ENCODE results near the gene PABPN1L. TPM values are rescaled to one million over a fixed set of nuclear protein-coding genes. Genes with fewer than 3 reads are reported as not detected.

PABPN1L gene
- polyA plus RNA-seq, 3 donors = 0.07 to 0.09 TPM; not detected in 1

- 90 to 96% (median 95%) methylated on average over 19 of the region's 19 CpGs for WGBS, 3 donors
Observed at GRCh38 chr16:88861359-88861758, 5.1 kb downstream of the PABPN1L start.

DNA sequence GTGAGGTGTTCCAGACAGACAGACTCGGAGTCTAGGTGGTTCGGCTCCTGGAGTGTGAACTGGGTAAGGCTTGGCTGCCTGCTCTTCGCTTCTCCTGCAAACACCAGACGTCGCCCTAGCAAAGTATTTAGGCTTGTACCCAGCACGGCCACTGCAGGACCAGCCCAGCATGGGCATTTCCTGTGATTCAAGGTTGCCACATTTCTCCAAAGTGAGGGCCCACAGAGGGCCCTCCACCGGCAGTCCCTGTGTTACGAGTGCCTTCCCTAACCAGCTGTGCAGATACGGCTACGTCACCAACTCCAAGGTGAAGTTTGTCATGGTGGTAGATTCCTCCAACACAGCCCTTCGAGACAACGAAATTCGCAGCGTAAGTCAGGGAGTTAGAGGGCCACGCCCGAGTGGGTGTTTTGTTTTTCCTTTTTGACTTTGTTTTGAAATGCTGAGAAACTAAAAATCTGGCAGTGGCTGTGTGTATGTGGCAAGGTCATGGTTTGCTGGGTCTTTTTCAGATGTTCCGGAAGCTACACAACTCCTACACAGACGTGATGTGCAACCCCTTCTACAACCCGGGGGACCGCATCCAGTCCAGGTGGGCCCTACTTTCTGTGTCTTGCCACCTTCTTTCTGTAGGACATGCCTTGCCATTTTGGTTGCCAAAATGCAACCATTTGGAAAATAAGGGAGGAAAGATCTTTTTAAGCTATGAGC is 6.9 kb downstream of the PABPN1L start:
- 81 to 92% (median 84%) methylated on average over 20 of the region's 20 CpGs for WGBS, 3 donors
- H3K27ac ChIP-seq (ENCODE audit: low read depth, low read length) = no peak overlapping the region

More at GRCh38 chr16:88861359-88861758, 5.1 kb downstream of the PABPN1L start:
- H3K27ac ChIP-seq (ENCODE audit: low read depth, low read length) = no peak overlapping the region

- 13 to 15% (median 14%) methylated on average over 12 of the region's 12 CpGs for WGBS, 3 donors
- no peak overlapping the region for H3K27ac ChIP-seq (ENCODE audit: low read depth, low read length)
Observed at GRCh38 chr16:88857728-88858339, 8.6 kb downstream of the PABPN1L start.

- WGBS, 3 donors = 0 to 1% (median 1%) methylated on average over 70 to 87 of the region's 87 CpGs
- no peak within 1 kb of the TSS for H3K27ac ChIP-seq (ENCODE audit: low read depth, low read length)
Observed at GRCh38 chr16:88856828-88857727, 9.4 kb downstream of the PABPN1L start, which contains the start of the genes GALNS and TRAPPC2L. Gene GALNS (minus strand): TSS chr16:88856947. CDS start chr16:88856877, 70 bp downstream. Gene TRAPPC2L (plus strand): TSS chr16:88857127. CDS start chr16:88857151, 24 bp downstream.

DNA sequence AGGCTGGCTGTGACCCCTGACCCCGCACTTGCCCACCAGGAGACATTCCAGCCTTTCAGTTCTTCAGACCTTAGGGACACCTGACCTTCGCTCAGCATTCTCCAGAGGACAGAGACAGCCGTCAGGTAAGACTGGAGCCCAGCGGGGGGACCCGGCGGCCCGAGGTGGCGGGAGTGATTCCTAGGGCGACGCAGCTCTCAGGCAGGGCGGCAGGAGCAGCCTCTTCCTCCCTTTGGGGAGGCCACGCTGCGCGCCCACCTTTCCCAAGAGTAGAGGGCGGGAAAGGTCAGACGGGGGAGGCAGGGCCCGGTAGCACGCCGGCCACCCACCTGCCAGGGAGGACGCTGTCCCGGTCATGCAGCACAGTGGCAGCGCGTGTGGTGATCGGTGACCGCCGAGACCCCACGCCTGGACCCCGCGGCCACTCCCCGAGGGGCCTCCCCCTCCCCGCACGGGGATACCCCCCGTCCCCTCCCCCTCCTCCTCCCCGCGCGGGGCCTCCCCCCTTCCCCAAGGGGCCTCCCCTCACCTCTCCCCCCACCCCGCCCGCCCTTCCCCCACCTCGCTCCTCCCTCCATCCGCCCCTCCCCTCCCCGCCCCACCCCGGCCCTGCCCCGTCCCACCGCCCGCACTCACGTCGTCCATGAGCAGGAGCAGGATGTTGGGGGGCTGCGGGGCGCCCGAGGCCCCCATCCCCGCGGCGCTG is 10.2 kb downstream of the PABPN1L start:
- 16 to 27% (median 19%) methylated on average over 18 to 50 of the region's 53 CpGs for WGBS, 3 donors
- no peak overlapping the region for H3K27ac ChIP-seq (ENCODE audit: low read depth, low read length)

DNA sequence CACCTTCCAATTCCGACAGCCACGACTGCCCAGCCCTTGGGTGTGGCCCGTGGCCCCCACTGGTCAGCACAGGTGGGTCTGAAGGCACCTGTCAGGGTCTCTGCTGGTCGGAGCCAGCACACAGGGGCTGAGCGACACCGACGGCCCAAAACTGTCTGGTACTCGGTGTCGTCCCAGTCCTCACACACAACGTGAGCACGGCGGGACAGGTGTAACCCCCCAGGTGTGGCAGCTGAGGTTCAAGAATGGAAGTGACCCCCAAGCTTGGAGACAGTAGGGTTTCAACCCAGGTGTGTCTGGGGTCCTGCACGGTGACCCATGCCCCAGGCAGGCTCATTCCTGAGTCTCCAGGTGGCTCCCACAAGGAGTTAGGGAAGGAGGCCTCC is 10.7 kb downstream of the PABPN1L start:
- WGBS, 3 donors = 81 to 88% (median 84%) methylated on average over 13 of the region's 13 CpGs
- no peak overlapping the region for H3K27ac ChIP-seq (ENCODE audit: low read depth, low read length)

DNA sequence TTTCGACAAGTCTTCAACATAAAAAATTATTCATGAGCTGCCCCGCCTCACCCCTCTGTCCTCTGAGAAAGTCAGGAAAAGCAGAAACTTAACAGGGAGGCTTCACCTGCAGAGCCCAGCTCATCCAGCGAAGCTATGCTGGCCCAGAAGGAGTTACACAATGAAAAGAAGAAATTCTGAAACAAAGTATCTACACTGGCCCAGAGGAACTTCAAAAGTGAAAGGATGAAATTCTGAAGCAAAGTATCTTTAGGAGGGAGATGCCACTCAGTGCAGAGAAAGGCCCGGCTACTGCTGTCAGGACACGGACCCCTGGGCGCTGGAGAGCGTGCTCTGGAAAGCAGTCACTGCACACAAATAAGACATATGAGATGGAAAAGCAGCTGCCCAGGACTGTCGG is 11.3 kb downstream of the PABPN1L start:
- no peak overlapping the region for H3K27ac ChIP-seq (ENCODE audit: low read depth, low read length)
- 77 to 90% (median 82%) methylated on average over 8 of the region's 8 CpGs for WGBS, 3 donors

DNA sequence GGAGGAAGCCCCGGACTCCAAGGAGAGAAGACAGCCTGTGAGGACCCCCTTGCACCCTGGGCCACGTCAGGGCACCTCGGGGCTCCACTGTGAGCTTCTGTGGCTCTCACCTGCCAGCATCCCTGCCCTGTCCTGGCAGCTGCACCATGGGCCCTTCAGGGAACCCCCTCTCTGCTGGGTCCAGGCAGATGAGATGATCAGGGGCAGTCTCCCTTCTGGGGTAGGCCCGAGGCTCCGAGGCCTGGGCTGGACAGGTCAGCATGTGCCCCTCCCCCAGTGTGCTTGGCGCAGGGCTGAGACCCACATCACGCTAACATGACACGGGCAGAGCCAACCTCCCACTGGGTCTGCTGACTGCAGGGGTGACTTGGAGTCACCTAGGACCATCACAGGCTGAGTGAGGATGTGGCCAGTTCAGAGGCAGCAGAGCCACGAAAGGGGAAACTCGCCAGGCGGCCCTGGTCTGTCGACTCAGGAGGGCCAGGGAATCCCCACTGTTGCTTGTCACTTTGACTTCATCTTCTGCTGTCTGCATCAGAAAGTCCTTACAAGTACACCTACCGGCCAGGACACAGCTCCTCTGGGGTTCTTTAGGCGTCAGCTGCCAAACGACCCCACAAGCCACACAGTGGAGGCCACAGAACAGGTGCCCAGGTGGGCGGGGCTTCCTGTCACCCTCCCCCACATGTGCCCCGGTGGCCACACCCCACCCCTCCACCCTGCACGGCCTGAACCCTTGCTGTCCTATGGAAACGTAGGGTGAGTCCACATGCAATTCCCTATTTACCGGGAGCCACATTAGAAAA is 12.0 kb downstream of the PABPN1L start:
- WGBS, 3 donors = 58 to 72% (median 62%) methylated on average over 19 to 20 of the region's 20 CpGs

GRCh38 chr16:88853325-88853941 is 13.0 kb downstream of the PABPN1L start:
- 65 to 88% (median 65%) methylated on average over 17 of the region's 17 CpGs for WGBS, 3 donors
- H3K27ac ChIP-seq (ENCODE audit: low read depth, low read length) = no peak overlapping the region

More for the DNA sequence above, 12.0 kb downstream of the PABPN1L start:
- H3K27ac ChIP-seq (ENCODE audit: low read depth, low read length) = no peak overlapping the region

GRCh38 chr16:88851616-88852015 is 14.8 kb downstream of the PABPN1L start:
- no peak overlapping the region for H3K27ac ChIP-seq (ENCODE audit: low read depth, low read length)
- WGBS, 3 donors = 91 to 96% (median 91%) methylated on average over 19 of the region's 19 CpGs

DNA sequence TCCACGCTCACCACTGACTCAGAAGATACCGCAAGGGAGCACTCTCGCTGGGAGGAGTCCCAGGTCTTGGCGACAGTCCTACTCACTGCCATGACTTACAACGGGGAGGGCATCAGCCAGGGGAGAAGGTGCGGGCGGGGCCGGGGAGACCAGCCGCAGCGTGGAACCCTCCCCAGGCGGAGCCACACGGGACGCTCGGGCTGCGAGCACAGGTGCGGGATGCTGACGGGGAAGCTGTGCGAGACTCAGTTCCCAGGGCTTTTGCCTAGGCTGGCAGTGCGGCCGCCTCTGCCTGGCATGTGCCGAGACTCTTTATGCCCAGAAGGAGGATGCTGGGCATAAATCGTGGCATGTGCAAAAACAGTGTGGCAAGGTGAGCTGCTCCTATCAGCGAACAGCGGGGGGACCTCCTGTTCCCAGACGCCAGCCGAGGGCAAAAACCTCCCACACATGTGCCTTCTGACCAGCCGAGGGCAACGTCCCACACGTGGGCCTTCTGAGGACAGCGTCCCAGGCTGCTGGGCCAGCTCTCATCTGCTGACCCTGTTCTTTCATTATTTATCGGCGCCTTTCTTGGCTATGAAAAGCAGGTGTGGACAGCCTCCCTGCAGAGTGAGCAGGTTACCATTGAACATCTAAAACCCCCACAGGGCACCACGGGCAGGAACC is 15.8 kb downstream of the PABPN1L start:
- WGBS, 3 donors = 91 to 96% (median 95%) methylated on average over 33 of the region's 33 CpGs

DNA sequence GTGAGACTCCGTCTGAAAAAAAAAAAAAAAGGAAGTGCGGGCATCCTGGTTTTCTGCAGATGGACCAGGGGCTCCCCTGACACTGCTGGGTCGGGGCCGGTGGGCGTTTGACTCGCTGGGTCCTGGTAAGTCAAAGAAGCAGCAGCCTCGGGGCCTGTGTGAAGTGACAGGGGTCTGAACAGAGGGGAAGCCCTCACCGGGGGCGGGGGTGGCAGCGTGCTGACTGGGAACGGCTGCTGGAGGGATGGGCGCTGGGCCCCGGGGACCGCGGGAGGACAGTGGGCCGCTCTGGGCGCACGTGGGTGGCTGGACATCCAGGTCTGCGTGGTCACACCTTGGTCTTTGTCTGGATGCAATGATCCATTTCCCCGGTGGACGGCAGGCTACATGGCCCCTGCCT is 17.9 kb downstream of the PABPN1L start:
- WGBS, 3 donors = 87 to 91% (median 89%) methylated on average over 19 to 21 of the region's 21 CpGs
- no peak overlapping the region for H3K27ac ChIP-seq (ENCODE audit: low read depth, low read length)

More for the DNA sequence above, 15.8 kb downstream of the PABPN1L start:
- H3K27ac ChIP-seq (ENCODE audit: low read depth, low read length) = no peak overlapping the region

- 88 to 96% (median 95%) methylated on average over 18 of the region's 18 CpGs for WGBS, 3 donors
- no peak overlapping the region for H3K27ac ChIP-seq (ENCODE audit: low read depth, low read length)
Observed at GRCh38 chr16:88847654-88848053, 18.8 kb downstream of the PABPN1L start.

DNA sequence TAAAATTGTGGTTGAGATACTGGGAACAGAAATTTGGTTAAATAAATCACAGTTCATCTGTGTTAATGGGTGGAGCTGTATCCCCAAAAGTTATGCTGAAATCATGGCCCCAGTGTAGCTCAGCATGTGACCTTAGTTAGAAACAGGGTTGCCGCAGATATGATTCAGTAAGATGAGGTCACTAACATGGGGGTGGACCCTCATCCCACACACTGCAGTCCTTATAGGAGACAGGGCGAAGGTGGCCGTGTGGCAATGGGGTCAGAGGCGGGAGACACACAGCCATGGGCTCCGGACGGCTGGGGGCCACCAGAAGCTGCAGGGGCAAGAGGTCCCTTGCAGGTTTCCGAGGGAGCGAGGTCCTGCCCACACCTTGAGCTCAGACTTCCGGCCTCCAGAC is 20.4 kb downstream of the PABPN1L start:
- WGBS, 3 donors = 90 to 98% (median 91%) methylated on average over 9 of the region's 9 CpGs
- H3K27ac ChIP-seq (ENCODE audit: low read depth, low read length) = no peak overlapping the region

- 61 to 83% (median 81%) methylated on average over 11 of the region's 11 CpGs for WGBS, 3 donors
- H3K27ac ChIP-seq (ENCODE audit: low read depth, low read length) = no peak overlapping the region
Observed at GRCh38 chr16:88844419-88845036, 21.9 kb downstream of the PABPN1L start.

GRCh38 chr16:88843256-88843655 is 23.2 kb downstream of the PABPN1L start:
- H3K27ac ChIP-seq (ENCODE audit: low read depth, low read length) = no peak overlapping the region
- 90 to 95% (median 93%) methylated on average over 20 of the region's 20 CpGs for WGBS, 3 donors
